Measurements from ENCODE around the gene CARD11.

CARD11 gene

DNA sequence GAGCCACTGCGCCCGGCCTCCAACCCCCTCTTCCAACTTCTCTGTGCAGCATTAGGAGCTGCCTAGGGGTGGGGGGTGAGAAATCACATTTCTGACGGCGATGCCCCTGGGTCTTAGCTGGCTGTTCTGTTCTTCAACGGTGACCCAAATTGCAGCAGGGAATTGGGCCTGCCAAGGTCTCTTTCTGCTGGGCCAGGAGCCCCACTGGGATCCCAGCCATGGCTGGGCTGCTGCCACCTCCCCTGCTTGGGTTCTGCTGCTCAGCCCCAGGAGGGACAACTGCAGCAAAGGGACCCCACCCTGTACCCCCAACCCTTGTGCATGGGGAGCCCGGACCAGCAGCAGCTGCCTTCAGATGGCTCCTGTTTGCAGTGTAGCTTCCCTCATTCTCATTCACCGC is 155.9 kb downstream of the CARD11 start:
- DNase-seq (ENCODE audit: low read depth): no peak
- no peak overlapping the region for H3K4me3 ChIP-seq (ENCODE audit: control insufficient read depth, low read depth, low read length)
- TF ChIP-seq, protein P1, sequence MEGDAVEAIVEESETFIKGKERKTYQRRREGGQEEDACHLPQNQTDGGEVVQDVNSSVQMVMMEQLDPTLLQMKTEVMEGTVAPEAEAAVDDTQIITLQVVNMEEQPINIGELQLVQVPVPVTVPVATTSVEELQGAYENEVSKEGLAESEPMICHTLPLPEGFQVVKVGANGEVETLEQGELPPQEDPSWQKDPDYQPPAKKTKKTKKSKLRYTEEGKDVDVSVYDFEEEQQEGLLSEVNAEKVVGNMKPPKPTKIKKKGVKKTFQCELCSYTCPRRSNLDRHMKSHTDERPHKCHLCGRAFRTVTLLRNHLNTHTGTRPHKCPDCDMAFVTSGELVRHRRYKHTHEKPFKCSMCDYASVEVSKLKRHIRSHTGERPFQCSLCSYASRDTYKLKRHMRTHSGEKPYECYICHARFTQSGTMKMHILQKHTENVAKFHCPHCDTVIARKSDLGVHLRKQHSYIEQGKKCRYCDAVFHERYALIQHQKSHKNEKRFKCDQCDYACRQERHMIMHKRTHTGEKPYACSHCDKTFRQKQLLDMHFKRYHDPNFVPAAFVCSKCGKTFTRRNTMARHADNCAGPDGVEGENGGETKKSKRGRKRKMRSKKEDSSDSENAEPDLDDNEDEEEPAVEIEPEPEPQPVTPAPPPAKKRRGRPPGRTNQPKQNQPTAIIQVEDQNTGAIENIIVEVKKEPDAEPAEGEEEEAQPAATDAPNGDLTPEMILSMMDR (conservative IDR thresholded peaks at IDR 0.05; ENCODE audit: control insufficient read depth, insufficient read depth, low read depth, low read length): no peak

DNA sequence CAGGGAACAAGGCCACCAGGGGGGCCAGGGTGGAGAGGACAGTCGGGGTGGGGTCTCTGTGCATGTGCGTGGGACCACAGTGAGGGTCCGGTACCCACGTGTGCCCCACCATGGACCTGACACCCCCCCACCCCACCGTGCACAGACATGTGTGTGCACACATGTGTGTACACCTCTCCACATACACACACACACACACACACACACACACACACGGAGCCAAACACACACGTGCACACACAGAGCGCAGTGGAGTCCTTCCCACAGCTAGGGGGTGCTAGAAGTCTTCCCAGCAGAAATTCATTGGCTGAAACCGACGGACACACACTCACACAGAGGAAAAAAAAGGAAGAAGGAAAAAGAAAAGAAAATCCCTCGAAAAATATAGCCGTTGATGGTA is 156.8 kb downstream of the CARD11 start:
- peak; percentile 84 for DNase-seq (ENCODE audit: low read depth)
- TF ChIP-seq, protein P1 (conservative IDR thresholded peaks at IDR 0.05; ENCODE audit: control insufficient read depth, insufficient read depth, low read depth, low read length): peak; percentile 93

DNA sequence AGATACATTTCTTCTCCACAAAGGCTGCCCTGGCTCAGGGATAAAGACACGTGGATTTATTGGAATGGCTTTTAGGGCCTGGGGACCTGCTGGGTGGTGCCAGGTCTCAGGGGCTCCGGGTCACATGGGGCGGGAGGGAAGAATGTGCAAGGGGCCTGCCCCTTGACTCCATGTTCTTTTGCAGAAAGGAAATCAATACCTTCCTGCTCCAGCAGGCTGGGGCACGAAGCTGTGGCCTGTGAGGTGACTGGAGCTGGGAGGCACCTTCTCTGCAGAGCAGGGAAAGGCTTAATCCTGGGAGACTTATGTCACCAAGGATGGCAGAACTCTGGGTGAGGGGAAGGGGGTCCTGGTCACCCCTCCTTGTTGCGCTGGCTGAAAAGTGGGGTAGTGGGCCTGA is 157.3 kb downstream of the CARD11 start:
- no peak for DNase-seq (ENCODE audit: low read depth)
- no peak overlapping the region for H3K4me3 ChIP-seq (ENCODE audit: control insufficient read depth, low read depth, low read length)
- TF ChIP-seq, protein P1 (conservative IDR thresholded peaks at IDR 0.05; ENCODE audit: control insufficient read depth, insufficient read depth, low read depth, low read length): no peak

More for the DNA sequence above, 156.8 kb downstream of the CARD11 start:
- H3K4me3 ChIP-seq (ENCODE audit: control insufficient read depth, low read depth, low read length): no peak overlapping the region

- TF ChIP-seq, protein P1 (conservative IDR thresholded peaks at IDR 0.05; ENCODE audit: control insufficient read depth, insufficient read depth, low read depth, low read length): no peak
- no peak overlapping the region for H3K4me3 ChIP-seq (ENCODE audit: control insufficient read depth, low read depth, low read length)
- DNase-seq (ENCODE audit: low read depth): no peak
Observed at GRCh38 chr7:2884161-2884560, 159.5 kb downstream of the CARD11 start.

- no peak overlapping the region for H3K4me3 ChIP-seq (ENCODE audit: control insufficient read depth, low read depth, low read length)
- no peak for DNase-seq (ENCODE audit: low read depth)
- TF ChIP-seq, protein P1 (conservative IDR thresholded peaks at IDR 0.05; ENCODE audit: control insufficient read depth, insufficient read depth, low read depth, low read length): no peak
Observed at GRCh38 chr7:2883101-2883500, 160.6 kb downstream of the CARD11 start.

- TF ChIP-seq, protein P1 (conservative IDR thresholded peaks at IDR 0.05; ENCODE audit: control insufficient read depth, insufficient read depth, low read depth, low read length): no peak
- no peak for DNase-seq (ENCODE audit: low read depth)
- H3K4me3 ChIP-seq (ENCODE audit: control insufficient read depth, low read depth, low read length): no peak overlapping the region
Observed at GRCh38 chr7:2882111-2882510, 161.6 kb downstream of the CARD11 start.
